Measurements from ENCODE around the gene PRSS57.

DNA sequence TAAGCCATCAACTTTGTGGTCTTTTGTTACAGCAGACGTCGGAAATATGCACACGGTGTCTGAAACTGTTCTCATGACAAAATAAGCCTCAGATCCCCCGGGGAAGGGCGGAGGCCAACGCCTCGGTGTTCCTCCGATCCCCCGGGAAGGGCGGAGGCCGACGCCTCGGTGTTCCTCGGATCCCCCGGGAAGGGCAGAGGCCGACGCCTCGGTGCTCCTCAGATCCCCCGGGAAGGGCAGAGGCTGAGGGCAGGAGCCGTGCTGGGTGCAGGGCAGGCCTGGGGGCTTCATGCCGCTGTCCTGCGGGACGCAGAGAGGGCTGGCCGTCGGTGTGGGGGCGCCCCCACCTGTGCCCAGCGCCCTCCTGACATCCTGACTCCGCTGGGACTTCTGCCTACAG is 50.9 kb downstream of the PRSS57 start:
- TF ChIP-seq CTCF (IDR thresholded peaks at IDR 0.05) (no peak), EP300 (IDR thresholded peaks at IDR 0.05; ENCODE audit: borderline replicate concordance in 1 of 2, low read depth in 1 of 2, low read length in 1 of 2) (no peak)
